ENCODE data around the gene RHBG.

The RHBG gene

GRCh38 chr1:156373546-156373945, 4.5 kb downstream of the RHBG start:
- Mint-ChIP-seq H3K27ac (no peak overlapping the region), H3K4me1 (peaks cover 5% of the 10 kb centered on the region), H3K36me3 (ENCODE audit: low read depth) (no peaks in the 10 kb centered on the region)

GRCh38 chr1:156376146-156376545, 7.1 kb downstream of the RHBG start:
- Mint-ChIP-seq H3K9me3 (no peaks in the 10 kb centered on the region), H3K4me1 (peaks cover 5% of the 10 kb centered on the region), H3K4me3 (no peak overlapping the region), H3K27me3 (ENCODE audit: low read depth) (peaks cover 24% of the 10 kb centered on the region), H3K36me3 (ENCODE audit: low read depth) (no peaks in the 10 kb centered on the region), H3K27ac (no peak overlapping the region)
- TF ChIP-seq CTCF (IDR thresholded peaks at IDR 0.05; ENCODE audit: unreplicated experiment in 3 of 3): no peak

More at GRCh38 chr1:156373546-156373945, 4.5 kb downstream of the RHBG start:
- Mint-ChIP-seq H3K9me3 (no peaks in the 10 kb centered on the region), H3K4me3 (no peak overlapping the region), H3K27me3 (ENCODE audit: low read depth) (peaks cover 36% of the 10 kb centered on the region)
- TF ChIP-seq CTCF (IDR thresholded peaks at IDR 0.05; ENCODE audit: unreplicated experiment in 3 of 3): no peak

- no peak overlapping the region for H3K27ac Mint-ChIP-seq
- H3K36me3 Mint-ChIP-seq (ENCODE audit: low read depth): no peaks in the 10 kb centered on the region
- TF ChIP-seq CTCF (IDR thresholded peaks at IDR 0.05; ENCODE audit: unreplicated experiment in 3 of 3): no peak
- no peaks in the 10 kb centered on the region for H3K4me1 Mint-ChIP-seq
- H3K27me3 Mint-ChIP-seq (ENCODE audit: low read depth): peaks cover 20% of the 10 kb centered on the region
- no peaks in the 10 kb centered on the region for H3K9me3 Mint-ChIP-seq
- H3K4me3 Mint-ChIP-seq: no peak overlapping the region
Measured at GRCh38 chr1:156376958-156377919, 8.2 kb downstream of the RHBG start.

- peaks cover 18% of the 10 kb centered on the region for H3K27me3 Mint-ChIP-seq (ENCODE audit: low read depth)
Measured at GRCh38 chr1:156378557-156378956, 9.5 kb downstream of the RHBG start.

GRCh38 chr1:156379420-156380165, 10.6 kb downstream of the RHBG start:
- no peaks in the 10 kb centered on the region for H3K36me3 Mint-ChIP-seq (ENCODE audit: low read depth)
- H3K9me3 Mint-ChIP-seq: no peaks in the 10 kb centered on the region
- no peak overlapping the region for H3K4me3 Mint-ChIP-seq
- no peaks in the 10 kb centered on the region for H3K4me1 Mint-ChIP-seq
- no peak for TF ChIP-seq CTCF (IDR thresholded peaks at IDR 0.05; ENCODE audit: unreplicated experiment in 3 of 3)
- peaks cover 18% of the 10 kb centered on the region for H3K27me3 Mint-ChIP-seq (ENCODE audit: low read depth)
- H3K27ac Mint-ChIP-seq: no peak overlapping the region

More at GRCh38 chr1:156378557-156378956, 9.5 kb downstream of the RHBG start:
- H3K9me3 Mint-ChIP-seq: no peaks in the 10 kb centered on the region
- no peak overlapping the region for H3K4me3 Mint-ChIP-seq
- no peaks in the 10 kb centered on the region for H3K36me3 Mint-ChIP-seq (ENCODE audit: low read depth)
- TF ChIP-seq CTCF (IDR thresholded peaks at IDR 0.05; ENCODE audit: unreplicated experiment in 3 of 3): no peak
- no peak overlapping the region for H3K27ac Mint-ChIP-seq
- H3K4me1 Mint-ChIP-seq: no peaks in the 10 kb centered on the region
